BE2C (cell line): ENCODE results near the gene LRCOL1.

ENCODE experiments used
- DNase-seq: peaks from one replicate; pipeline ENCODE4 v3.0.0-alpha.2; 2020
- H3K27me3 ChIP-seq: fragments of 250-450 bp; sonication (Bioruptor Pico); 2 replicates; pipeline ENCODE4 v1.5.1; 2020; ENCODE audit warnings: mild to moderate bottlenecking
- H3K36me3 ChIP-seq: fragments of 250-450 bp; sonication (Bioruptor Pico); 2 replicates; pipeline ENCODE4 v1.5.1; 2020; ENCODE audit warnings: mild to moderate bottlenecking
- H3K4me1 ChIP-seq: fragments of 250-450 bp; sonication (Bioruptor Pico); 2 replicates; pipeline ENCODE4 v1.5.1; 2020
- H3K4me3 ChIP-seq: 2 replicates; pipeline ENCODE4 v1.5.1; 2011; ENCODE audit warnings: low read depth, low read length
- H3K9me3 ChIP-seq: fragments of 250-450 bp; sonication (Bioruptor Pico); 2 replicates; pipeline ENCODE4 v1.5.1; 2020
- TF ChIP-seq, protein P1 (sequence below): IDR thresholded peaks from 2 replicates; pipeline ENCODE4 v1.5.1; 2012; ENCODE audit warnings: mild to moderate bottlenecking, low read depth, low read length

The LRCOL1 gene

GRCh38 chr12:132604668-132605441 is 5.5 kb downstream of the LRCOL1 start:
- Histone ChIP-seq H3K36me3 (no peaks in the 10 kb centered on the region), H3K4me3 (no peak overlapping the region), H3K4me1 (peaks cover 2% of the 10 kb centered on the region; the same call in 1 of the 2 replicates), H3K9me3 (no peaks in the 10 kb centered on the region), H3K27me3 (peaks cover 94% of the 10 kb centered on the region)
- no peak for DNase-seq
- TF ChIP-seq, protein P1, sequence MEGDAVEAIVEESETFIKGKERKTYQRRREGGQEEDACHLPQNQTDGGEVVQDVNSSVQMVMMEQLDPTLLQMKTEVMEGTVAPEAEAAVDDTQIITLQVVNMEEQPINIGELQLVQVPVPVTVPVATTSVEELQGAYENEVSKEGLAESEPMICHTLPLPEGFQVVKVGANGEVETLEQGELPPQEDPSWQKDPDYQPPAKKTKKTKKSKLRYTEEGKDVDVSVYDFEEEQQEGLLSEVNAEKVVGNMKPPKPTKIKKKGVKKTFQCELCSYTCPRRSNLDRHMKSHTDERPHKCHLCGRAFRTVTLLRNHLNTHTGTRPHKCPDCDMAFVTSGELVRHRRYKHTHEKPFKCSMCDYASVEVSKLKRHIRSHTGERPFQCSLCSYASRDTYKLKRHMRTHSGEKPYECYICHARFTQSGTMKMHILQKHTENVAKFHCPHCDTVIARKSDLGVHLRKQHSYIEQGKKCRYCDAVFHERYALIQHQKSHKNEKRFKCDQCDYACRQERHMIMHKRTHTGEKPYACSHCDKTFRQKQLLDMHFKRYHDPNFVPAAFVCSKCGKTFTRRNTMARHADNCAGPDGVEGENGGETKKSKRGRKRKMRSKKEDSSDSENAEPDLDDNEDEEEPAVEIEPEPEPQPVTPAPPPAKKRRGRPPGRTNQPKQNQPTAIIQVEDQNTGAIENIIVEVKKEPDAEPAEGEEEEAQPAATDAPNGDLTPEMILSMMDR, result no peak

DNA sequence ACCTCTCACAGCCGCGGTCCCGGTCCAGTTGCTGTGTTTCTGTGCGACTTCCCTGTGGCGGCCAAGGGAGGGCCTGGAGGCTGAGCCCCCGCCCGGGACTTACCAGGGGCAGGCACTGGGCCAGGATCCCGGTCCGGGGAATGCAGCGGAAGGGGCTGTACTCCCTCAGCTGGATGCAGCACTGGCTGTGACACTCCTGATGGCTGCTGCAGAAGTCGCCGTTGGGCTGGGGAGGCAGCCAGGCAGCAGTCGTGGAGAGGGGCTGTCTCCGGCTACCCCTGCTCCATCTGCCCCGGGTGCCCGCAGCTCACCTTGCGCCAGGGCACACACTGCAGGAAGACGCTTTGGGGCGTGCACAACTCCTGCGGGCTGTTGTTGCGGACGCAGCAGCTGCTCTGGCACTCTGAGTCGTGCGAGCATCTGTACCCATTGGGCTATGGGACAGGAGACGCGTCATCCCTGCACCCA is 6.2 kb downstream of the LRCOL1 start:
- Histone ChIP-seq H3K4me1 (peaks cover 2% of the 10 kb centered on the region; the same call in 1 of the 2 replicates), H3K9me3 (no peaks in the 10 kb centered on the region), H3K4me3 (no peak overlapping the region), H3K27me3 (peaks cover 93% of the 10 kb centered on the region), H3K36me3 (no peaks in the 10 kb centered on the region)
- DNase-seq, result peak; percentile 25
- TF ChIP-seq, protein P1, result no peak

- Histone ChIP-seq H3K27me3 (peaks cover 88% of the 10 kb centered on the region), H3K4me1 (peaks cover 2% of the 10 kb centered on the region; the same call in 1 of the 2 replicates), H3K9me3 (no peaks in the 10 kb centered on the region), H3K36me3 (no peaks in the 10 kb centered on the region), H3K4me3 (no peak overlapping the region)
- no peak for DNase-seq
- TF ChIP-seq, protein P1, result no peak
Observed at GRCh38 chr12:132603240-132604150, 6.9 kb downstream of the LRCOL1 start.

DNA sequence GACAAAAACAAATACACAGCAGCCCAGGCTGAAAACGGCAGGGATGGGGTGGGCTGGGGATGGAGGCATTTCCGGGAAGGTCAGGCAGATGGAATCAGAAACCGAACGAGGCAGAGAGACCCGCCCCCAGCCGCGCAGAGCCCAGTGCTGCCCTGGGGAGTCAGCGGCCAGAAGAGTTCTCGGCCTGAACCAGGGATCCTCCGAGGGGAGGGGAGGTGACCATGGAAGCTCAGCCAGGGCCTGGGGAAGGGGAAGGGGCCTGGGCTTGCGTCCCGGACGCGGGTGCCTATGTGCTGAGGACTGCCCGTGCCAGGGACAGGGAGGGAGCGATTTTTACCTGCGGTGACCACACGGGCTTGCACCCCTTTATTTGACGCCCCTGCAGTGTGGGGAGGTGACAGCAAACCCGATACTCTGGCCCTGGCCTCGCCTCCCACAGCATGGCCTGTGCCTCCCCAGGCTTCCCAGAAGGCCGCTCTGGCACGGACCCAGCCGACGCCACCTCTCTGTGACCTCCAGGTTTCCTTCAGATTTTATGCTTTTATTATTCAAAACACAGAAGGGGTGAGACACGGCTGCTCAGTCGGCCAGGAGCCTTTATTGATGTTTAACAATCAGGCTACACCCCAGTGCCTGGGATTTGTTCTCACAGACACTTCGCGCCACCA is 7.7 kb downstream of the LRCOL1 start:
- Histone ChIP-seq H3K4me3 (no peak overlapping the region), H3K9me3 (no peaks in the 10 kb centered on the region), H3K36me3 (no peaks in the 10 kb centered on the region), H3K27me3 (peaks cover 82% of the 10 kb centered on the region), H3K4me1 (peaks cover 2% of the 10 kb centered on the region; the same call in 1 of the 2 replicates)
- TF ChIP-seq, protein P1, result no peak
- no peak for DNase-seq

GRCh38 chr12:132601171-132601883 is 9.1 kb downstream of the LRCOL1 start:
- no peak for DNase-seq
- H3K4me3 ChIP-seq, result peak overlapping the region; percentile 59; the same call in 1 of the 2 replicates
- peaks cover 5% of the 10 kb centered on the region; the same call in 1 of the 2 replicates for H3K4me1 ChIP-seq
- no peaks in the 10 kb centered on the region for H3K36me3 ChIP-seq
- H3K9me3 ChIP-seq, result no peaks in the 10 kb centered on the region
- peaks cover 70% of the 10 kb centered on the region for H3K27me3 ChIP-seq
- TF ChIP-seq, protein P1, result no peak
